Lower lobe of right lung (tissue), 2 donors: ENCODE data around the gene TMIE. TPM values are rescaled to one million over a fixed set of nuclear protein-coding genes. Genes with fewer than 3 reads are reported as not detected.
"Not testable (repeated sequence)": the region's sequence is repeated elsewhere in the genome, so short reads cannot be mapped to it uniquely, and the experiment has no call there.

Source experiments
- ATAC-seq, 2 donors: fragments of 200-7000 bp; cut with Tn5 transposase; one replicate each; pipeline ENCODE4 v1.9.1; 2020 to 2022; ENCODE audit warnings: mild to moderate bottlenecking in 2 of 2, moderate library complexity in 2 of 2
- DNase-seq: peaks from one replicate; pipeline ENCODE4 v3.0.0-alpha.2; 2020
- H3K27ac ChIP-seq: fragments of 200-600 bp; one replicate; pipeline ENCODE4 v1.8.0; 2022
- H3K27me3 ChIP-seq: fragments of 200-600 bp; one replicate; pipeline ENCODE4 v1.8.0; 2022; ENCODE audit warnings: low read depth
- H3K36me3 ChIP-seq: fragments of 200-600 bp; one replicate; pipeline ENCODE4 v1.8.0; 2022; ENCODE audit warnings: mild to moderate bottlenecking
- H3K4me1 ChIP-seq: fragments of 200-600 bp; one replicate; pipeline ENCODE4 v1.8.0; 2022
- H3K4me3 ChIP-seq: fragments of 200-600 bp; one replicate; pipeline ENCODE4 v1.8.0; 2022; ENCODE audit warnings: mild to moderate bottlenecking
- H3K9me3 ChIP-seq: fragments of 200-600 bp; one replicate; pipeline ENCODE4 v1.8.0; 2022
- CTCF ChIP-seq: fragments of 200-600 bp; IDR thresholded peaks from one replicate; pipeline ENCODE4 v1.8.0; 2022; ENCODE audit warnings: antibody characterized with exemption, mild to moderate bottlenecking
- intact Hi-C: fragments of 100-400 bp; cut with DNase I; formaldehyde crosslinking; loops from one replicate; pipeline ENCODE4 v1.11.0; 2022
- total RNA-seq: library from RNA; stranded (reverse); fragmentation: NEBNext Ultra II Directional; extraction: Animal tissue kit (Norgen Biotek cat#: 25700); gene quantifications from one replicate; pipeline ENCODE4 v1.2.1, GENCODE V29; 2021
- donor health status: DM: no; HTN: yes; CAD: no; lungs with severe emphysema.

The TMIE gene
- total RNA-seq, 1 donor from 2014 or later = 1.0 TPM

- no peaks in the 10 kb centered on the region for H3K4me1 ChIP-seq
- no peak overlapping the region for H3K27ac ChIP-seq
- no peak for DNase-seq
- intact Hi-C loops = no loop called here
- ATAC-seq = no peak
- H3K36me3 ChIP-seq = no peaks in the 10 kb centered on the region
- H3K9me3 ChIP-seq = no peaks in the 10 kb centered on the region
- no peak for TF ChIP-seq CTCF
- no peaks in the 10 kb centered on the region for H3K27me3 ChIP-seq
- no peak overlapping the region for H3K4me3 ChIP-seq
These were observed 49.4 kb downstream of the TMIE start for GRCh38 chr3:46750555-46751038.

- DNase-seq, ATAC-seq, intact Hi-C loops, H3K4me1 ChIP-seq, H3K27me3 ChIP-seq, H3K27ac ChIP-seq, H3K9me3 ChIP-seq, H3K36me3 ChIP-seq, H3K4me3 ChIP-seq: not testable (repeated sequence)
These were observed 51.9 kb downstream of the TMIE start for GRCh38 chr3:46753127-46753526.

GRCh38 chr3:46755646-46756045 lies 54.5 kb downstream of the TMIE start:
- H3K36me3 ChIP-seq = no peaks in the 10 kb centered on the region
- no peaks in the 10 kb centered on the region for H3K27me3 ChIP-seq
- TF ChIP-seq CTCF = no peak
- intact Hi-C loops = no loop called here
- ATAC-seq (no peak), DNase-seq (no peak)
- H3K4me3 ChIP-seq = no peak overlapping the region
- H3K27ac ChIP-seq = no peak overlapping the region
- H3K9me3 ChIP-seq = no peaks in the 10 kb centered on the region
- no peaks in the 10 kb centered on the region for H3K4me1 ChIP-seq

GRCh38 chr3:46756642-46757041 lies 55.5 kb downstream of the TMIE start:
- no peak for TF ChIP-seq CTCF
- no peak overlapping the region for H3K4me3 ChIP-seq
- H3K36me3 ChIP-seq = no peaks in the 10 kb centered on the region
- no peaks in the 10 kb centered on the region for H3K27me3 ChIP-seq
- intact Hi-C loops = no loop called here
- no peak overlapping the region for H3K27ac ChIP-seq
- H3K4me1 ChIP-seq = no peaks in the 10 kb centered on the region
- ATAC-seq = no peak
- DNase-seq = no peak
- no peaks in the 10 kb centered on the region for H3K9me3 ChIP-seq

- Histone ChIP-seq H3K36me3 (no peaks in the 10 kb centered on the region), H3K4me1 (no peaks in the 10 kb centered on the region), H3K4me3 (no peak overlapping the region), H3K27ac (no peak overlapping the region), H3K9me3 (peaks cover 8% of the 10 kb centered on the region), H3K27me3 (no peaks in the 10 kb centered on the region)
- intact Hi-C loops = no loop called here
- ATAC-seq = no peak
- DNase-seq = no peak
- no peak for TF ChIP-seq CTCF
These were observed 58.3 kb downstream of the TMIE start for GRCh38 chr3:46759239-46760167.

Other genes starting within 250 kb of the TMIE start
- gene LTF, start 236.5 kb upstream of the TMIE start, total RNA-seq = 53.5 TPM
- gene RTP3, start 203.4 kb upstream of the TMIE start, total RNA-seq = not detected
- gene LRRC2, start 135.1 kb upstream of the TMIE start, total RNA-seq = 1.2 TPM
- gene FAM240A, start 88.9 kb upstream of the TMIE start, total RNA-seq = not detected
- gene ALS2CL, start 7.7 kb upstream of the TMIE start, total RNA-seq = 59.7 TPM
- gene PRSS50, start 16.5 kb downstream of the TMIE start, total RNA-seq = 0.41 TPM
- 2.0 TPM for gene MYL3, start 162.1 kb downstream of the TMIE start, total RNA-seq
- 14.5 TPM for gene PTH1R, start 176.3 kb downstream of the TMIE start, total RNA-seq